GM18870 (cell line): Measurements from ENCODE around the gene SLC8A1.

Source experiments
- ATAC-seq: cut with Tn5 transposase; IDR thresholded peaks from one replicate; pipeline ENCODE4 v1.9.1; 2021; ENCODE audit warnings: moderate library complexity; ENCODE audit not compliant: unreplicated experiment

Gene SLC8A1

DNA sequence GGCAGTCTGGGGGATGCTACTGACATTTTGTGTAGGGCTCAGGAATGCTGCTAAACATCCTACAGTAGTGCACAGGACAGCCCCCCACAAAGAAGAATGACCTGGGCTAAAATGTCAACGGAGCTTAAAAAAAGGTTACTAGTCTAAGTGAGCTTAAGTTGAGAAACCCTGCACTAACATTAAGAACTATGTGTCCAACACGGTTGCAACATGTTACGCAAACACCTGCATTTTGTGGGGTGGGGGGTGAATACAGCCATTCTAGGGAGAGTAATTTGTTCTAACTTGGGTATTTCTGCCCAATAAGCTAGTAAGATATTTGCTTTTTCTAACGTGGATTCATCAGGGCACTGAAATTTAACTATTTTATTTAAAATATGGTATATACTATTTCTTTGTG lies 57.9 kb downstream of the SLC8A1 start:
- no peak for ATAC-seq

DNA sequence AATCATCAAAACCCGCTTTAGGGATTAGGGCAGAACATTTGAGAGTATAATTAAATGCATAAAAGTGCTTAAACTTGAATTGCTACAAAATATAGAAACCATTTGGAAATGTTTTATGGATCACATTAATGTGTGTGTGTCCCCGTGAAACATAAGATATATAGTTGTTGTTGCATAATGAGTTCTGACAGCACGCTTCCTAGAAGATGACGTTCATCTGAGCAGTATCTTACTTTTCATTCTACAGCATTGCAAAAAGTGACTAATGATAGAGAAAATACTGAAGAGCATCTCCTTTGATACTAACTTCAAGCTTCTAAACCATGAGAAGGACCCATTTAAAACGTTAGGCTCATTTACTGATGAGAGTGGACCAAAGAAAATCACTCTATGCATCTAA lies 63.7 kb downstream of the SLC8A1 start:
- ATAC-seq: no peak

DNA sequence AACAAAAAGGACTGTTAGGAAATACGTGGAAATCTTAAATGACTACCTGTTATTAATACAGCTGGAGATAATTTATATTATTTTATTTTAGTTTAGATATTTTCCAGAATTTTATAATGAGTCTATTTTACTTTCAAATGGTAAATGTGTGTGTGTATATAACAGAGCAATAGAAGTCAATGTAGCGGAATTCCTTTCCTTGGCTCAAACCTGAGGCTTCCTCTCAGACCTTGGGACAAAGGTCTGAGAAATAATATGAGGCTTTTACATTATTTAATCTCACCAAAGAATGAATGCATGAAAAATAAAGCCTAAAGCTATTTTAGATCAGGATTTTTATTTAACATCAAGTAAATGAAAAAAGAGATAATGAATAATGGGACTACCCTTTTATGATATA lies 65.7 kb downstream of the SLC8A1 start:
- ATAC-seq: no peak

DNA sequence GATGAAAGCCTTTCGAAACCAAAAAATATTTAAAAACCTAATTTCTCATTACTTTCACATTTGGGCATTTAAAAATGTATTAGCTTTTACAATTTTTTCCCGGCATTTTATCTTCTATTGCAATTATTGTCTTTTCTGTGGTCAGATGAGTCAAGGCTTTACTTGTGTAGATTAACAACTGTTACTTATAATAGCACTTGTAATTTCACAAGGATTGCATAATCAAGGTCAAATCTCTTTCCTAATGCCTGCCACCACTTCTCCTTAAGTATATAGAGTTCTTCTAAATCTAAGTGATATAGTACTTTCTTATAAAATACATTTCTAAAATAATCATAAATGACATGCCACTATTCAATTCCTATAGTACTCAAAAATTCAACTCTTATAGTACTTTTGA lies 67.2 kb downstream of the SLC8A1 start:
- no peak for ATAC-seq

DNA sequence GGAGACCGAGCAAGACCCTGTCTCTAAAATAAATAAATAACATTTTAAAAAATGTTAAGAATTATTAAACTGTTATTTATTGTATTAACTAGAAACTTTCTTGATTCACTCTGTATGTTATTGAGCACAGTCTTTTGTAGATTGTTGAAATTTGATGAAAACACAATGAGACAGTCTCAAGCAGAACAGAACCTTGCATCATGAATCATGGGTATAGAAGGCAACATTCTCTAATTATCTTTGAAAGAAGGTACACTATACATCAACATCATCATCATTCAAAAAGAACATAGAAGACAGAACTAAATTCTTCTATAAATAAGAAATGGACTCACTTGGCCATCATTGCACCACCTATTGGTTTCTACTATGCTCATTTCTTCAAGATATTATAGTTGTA lies 67.7 kb downstream of the SLC8A1 start:
- no peak for ATAC-seq

DNA sequence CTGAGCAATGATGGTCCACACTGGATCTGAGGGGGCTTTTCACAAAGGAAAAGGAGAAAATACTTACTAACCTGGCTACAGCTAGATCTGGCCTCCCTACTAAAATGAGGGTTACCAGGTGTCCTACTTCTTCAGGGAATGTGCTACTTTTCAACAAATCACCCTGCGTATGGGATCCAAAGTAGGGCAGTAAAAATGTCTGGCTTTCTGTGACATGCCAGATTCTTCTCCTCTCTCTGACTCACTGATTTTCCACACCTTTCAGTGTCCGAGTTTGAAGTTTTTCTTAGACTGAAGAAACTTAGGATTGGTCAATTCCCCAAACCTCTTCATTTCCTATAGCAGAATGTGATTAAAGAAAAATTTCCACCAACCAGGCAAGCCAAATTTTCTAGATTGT lies 71.2 kb downstream of the SLC8A1 start:
- no peak for ATAC-seq

DNA sequence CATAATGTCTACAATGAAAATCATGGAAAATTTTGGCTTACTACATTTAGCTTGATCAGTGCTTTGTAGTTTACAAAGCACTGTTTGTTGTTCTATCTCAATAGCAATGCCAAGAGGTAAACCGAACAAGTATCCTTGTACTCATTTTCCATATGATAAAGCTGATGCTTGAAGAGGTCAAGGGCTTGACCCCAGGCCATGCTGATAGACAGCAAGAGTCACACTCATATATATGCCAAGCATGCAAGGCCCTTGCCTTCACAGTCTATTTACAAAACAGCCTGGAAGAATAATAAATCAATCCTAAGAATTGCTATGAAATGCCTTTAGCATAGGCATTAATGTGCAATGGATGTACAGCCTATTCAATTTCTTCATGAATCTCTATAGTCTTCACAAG lies 71.8 kb downstream of the SLC8A1 start:
- ATAC-seq: no peak

DNA sequence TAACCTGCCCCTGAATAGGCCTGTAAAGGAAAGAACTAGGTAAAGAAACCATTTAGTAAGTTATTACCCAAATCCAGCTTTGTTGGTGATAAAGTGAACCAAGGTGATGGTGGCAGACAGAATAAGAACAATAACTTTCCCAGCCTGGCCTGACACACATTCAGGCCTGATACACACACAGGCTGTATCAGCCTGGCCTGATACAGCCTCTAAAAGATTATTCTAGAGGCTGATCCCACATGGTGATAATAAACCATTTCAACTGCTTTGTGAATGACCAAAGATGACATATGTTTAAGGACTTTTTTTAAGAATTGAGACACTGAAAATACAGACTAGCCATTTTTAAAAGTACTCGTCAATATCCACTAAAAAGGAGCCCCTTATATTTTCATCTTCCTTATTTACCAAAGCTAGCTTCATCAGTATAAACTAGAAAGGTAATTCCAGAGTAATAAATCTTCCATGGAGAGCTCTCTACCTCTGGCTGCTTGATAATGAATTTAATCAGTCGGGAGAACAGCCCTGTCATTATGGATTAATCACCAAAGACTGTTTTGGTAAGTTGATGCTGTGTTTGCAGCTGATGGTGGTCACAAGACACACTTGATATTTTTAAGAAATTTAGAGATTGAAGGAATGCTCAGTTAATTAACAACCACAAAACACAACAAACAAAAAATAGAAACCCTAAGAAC lies 77.2 kb downstream of the SLC8A1 start:
- ATAC-seq: no peak

DNA sequence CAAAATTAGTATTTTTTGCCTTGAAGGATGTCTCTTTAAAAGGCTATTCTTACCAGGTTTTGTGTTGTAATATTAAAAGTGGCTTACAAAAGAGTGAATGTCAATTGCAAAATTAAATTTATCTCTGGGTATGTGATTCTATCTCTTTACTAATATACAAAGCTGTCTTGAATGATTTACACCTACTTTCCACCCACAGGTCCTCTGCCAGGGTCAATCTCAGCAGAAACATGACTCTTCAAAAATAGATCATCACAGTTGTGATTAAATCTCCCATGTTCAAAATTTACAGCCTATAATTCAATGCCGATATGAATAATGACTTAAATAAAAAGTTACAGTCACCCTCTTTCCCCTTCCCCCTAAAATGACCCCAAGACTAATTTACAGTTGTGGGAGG lies 78.8 kb downstream of the SLC8A1 start:
- no peak for ATAC-seq

DNA sequence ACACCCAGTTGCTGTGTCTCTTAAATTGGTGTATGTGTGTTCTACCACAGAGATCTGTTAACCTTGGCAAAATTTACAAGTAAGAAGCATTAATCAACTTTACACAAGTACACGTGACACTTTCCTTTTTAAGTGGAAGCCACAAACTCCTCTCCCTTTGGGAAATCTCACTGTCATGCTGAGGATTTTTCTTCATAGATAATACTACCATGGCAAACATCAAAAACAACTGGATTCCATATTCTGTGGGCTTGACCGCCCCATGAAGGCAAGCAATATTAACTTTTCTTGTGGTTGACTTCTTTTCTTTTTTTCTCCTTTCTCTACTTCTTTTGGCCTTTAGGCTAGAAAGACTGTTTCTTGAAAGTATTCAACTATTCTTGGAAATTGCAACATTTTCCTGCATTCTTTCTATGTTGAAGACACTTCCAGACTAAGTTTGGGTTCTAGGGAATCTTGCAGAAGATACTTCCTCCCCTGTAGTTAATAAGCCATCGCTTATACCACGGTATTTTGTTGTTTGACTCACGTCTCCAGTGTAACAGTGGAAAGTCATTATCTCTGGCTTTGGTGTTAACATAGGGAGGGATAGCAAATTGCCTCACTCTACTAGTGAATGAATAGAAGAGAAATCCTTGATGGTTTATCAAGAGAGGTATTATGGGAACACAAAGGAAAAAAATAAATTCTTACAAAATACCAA lies 79.5 kb downstream of the SLC8A1 start:
- ATAC-seq: no peak

DNA sequence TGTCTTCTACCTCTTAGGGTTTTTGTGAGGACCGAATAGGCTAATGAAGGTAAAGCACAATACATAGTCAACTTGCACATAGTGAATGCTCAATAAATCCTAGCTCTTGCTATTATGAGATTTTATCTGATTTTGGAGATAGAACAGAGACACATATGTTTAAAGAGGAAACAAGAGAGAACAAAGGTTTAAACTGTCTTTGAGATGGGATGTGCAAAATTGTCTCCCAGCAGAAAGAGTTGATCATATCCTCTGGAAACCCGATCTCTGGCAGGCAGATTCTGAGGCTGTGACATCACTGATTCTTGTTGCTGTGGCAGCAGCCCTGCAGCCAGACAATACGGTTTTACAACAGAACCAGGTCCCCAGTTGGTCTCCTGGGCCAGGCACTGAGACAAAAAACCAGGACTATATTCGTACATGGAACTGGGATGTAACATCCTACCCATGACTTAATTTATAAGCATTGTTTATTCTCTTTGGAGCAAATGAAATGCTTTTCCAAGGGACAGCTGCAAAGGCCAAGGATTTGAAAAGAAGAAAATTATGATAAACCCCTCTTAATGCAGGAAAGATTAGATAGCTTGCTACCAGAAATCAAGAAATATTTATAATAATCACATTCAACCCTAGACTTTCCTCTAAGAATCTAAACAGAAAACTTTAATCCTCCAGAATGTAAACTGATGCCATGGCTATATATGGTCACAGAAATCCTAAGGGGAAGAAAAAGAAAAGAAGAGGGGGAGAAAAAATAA lies 80.2 kb downstream of the SLC8A1 start:
- no peak for ATAC-seq

DNA sequence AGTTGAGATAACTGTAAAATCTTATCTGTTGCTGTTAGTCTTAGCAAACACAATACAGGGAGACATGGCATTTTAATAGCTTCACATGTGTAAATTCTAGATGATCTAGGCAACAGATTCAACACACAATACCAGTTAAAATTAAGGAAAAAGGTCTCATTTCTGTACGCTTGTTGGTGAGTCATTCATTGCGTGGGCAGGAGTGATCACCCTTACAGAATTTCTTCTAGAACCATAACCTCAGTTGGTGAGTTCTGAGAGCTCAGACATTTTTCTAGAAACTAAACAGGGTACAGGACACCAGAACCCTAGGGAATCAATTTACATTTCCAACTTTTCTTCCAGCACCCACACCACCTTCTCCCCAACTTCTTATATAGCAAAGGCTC lies 81.9 kb downstream of the SLC8A1 start:
- no peak for ATAC-seq

DNA sequence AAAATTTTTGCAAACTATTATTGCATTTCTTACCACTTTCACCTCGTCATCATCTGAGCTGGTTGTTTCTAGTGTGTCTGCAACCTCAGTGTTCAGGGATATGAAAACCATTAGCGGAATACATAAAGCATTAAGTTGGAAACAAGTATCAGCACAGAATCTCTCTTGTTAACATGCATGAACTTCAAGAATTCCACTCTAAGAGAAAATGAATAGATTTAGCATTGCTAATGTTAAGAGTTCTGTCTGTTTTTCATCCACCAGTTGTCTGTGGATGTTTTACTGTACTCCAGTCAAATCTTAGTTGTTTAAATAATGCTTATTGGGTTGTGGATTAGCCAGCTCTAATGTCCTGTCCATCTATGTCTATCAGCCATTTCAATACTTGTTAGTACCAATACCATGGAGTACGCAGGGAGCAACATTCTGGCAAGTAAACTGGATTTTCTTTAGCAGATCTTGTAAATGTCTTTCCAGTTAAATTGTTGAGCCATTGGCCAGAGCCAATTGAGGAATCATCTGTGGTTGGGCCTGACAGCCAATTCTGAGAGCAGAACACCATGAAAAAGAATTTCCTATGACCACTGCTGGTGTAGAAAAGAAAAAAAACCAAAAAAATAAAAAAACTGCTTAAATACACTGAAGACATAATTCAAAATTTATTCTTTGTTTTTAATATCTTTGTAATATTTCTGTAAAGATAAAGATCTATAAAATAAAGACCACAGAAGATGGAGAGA lies 82.5 kb downstream of the SLC8A1 start:
- ATAC-seq: no peak

DNA sequence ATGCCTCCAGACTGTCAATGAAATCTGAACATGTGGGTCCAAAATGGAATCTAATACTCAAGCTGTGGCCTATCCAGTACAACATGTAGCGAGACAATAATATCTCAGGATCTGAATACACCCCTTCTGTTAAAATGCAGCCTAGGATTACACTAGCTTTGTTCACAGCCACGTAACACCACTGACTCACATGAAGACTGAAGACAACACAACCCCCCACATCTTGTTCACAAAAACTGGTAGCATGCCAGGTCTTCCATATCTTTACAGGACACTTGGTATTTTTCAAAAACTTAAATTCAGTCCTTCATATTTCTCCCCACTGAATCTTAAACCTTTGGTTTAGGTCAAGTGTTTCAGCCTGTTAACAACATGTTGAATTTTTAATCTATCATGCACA lies 84.2 kb downstream of the SLC8A1 start:
- no peak for ATAC-seq

DNA sequence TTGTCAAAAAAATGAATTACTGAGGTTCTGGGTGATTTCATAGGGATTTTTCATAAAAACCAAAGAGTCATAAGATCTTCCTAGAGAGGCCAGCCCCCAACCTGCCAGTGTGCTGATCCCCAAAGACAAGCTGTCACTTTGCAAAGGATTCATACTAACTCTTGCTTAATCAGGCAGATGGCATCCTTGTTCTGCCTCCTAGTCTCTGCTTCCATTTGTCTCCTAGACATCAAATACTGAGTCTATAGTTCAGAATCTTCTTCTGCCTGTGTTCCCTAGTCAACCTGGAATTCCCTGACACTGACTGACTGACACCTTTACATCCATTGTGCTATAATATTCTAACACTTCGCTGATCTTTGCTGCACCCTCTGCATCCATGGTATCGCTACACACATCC lies 84.9 kb downstream of the SLC8A1 start:
- no peak for ATAC-seq

DNA sequence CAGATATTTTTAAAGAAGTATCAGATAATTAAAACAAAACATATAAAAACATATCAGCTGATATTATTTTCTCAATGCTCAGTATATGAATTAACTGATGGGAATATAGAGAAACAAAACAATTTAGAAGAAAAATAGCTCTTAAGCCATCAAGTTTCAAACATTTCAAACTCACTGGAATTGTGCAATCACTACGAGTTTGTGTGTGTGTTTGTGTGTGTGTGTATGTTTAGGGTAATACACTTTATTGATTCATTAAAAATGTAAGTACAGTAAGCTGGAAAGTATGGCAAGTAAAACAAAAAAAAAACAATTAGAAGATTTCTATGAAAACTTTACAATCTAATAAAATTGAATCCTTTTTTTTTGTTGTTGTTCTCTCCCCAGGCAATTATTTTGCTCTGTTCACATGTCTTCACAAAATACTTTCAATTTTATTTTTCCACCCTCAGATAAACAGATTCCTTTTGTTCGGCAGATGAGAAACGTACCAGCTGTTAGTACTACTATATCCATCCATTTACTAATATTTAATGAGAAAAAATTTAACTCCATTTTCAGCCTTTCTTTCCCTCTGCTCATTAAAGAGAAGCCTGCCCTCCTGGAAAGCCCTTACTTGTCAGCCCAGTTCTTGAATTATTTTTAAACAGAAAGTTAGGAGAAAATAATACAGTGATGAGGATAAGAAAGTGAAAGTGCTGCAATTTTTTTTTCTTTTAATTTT lies 87.6 kb downstream of the SLC8A1 start:
- no peak for ATAC-seq

DNA sequence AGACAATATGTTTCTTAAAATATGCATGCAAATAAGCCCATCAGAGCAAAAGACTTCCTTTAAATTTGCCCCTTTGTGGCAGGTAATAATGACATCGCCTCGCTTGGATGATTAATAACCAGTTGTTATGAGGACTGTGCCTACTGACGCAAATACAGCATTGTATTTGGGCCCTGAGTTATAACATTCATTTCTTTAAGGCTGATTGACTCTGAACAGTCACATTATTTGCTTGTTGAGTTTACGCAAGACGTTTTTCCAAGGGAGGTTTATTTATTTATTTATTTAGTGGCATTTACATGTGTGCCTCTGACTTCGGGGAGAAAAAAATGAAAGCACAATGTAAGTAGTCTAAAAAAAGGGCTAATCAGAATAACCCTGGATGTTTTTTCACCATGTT lies 88.3 kb downstream of the SLC8A1 start:
- no peak for ATAC-seq

DNA sequence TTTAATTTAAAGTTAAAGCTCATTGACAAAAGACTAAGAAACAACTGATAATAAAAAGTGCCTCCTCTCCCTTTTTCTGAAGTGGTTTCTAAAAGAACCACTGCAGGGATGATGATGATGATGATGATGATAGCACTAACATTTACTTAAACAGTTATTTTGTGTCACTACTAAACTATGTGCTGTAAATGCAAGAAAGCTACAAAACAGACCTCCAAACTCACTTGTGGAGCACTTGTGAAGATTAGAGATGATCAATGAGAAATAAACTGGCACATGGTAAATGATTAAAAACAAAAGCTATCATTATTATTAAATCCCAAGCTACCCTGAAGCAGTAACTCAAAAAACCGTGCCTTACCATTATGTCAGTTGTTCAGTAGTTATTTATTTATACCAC lies 88.7 kb downstream of the SLC8A1 start:
- no peak for ATAC-seq

DNA sequence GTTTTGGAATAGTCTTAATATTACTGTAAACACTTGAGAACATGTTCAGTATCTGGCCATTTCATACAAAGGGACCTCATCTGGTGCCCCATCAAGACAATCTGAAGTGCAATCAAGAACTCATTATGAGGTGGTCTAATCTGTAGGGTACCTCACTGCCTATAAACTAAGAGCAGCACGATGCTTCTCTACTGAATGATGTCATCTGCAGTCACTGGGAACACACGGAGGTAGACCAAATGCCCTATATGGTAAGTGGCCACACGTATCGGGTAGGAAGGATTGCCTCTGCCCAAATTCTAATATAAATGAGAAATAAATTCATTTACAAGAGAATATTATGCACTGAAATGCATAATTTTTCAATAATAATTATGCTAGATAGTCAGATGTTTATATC lies 90.4 kb downstream of the SLC8A1 start:
- ATAC-seq: no peak

DNA sequence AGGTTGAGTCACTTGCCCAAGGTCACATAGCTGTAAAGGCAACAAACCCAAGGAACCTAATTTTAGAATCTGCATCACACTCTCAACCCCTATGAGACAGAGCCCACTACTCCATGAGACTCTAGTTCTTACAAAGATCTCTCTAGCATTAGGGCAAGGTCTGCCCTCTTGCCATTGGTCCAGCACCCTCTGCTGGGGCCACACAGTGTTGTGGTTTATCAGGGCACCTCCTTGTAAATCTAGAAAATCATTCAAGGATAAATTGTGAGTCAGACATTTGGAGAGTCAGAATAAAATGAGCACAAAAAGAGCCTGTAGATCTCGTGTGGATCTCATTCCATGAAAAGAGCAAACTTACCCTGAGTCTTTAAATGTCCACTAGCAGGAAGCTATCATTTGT lies 91.2 kb downstream of the SLC8A1 start:
- ATAC-seq: no peak

DNA sequence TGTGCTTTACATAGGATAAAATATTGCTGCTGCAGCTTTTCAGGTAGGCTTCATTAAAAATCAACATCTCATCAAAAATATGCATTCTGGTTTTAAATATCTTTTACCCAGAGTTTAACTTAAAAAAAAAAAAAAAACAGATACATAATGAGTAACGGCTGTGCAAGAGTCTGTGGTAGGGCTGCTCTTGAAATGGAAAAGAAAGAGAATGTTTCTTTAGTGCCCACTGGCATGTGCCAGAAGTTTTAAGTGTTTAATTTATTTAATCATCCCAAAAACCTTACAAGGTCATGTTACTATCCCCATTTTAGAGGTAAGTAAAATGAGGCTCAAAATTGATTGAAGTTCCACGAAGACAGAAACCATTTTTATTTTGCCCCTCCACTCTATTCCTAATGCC lies 92.1 kb downstream of the SLC8A1 start:
- no peak for ATAC-seq
